Raji (cell line): ENCODE data around the gene KRTAP5-11.

Source experiments
- POLR2A ChIP-seq: IDR thresholded peaks from 2 replicates; pipeline ENCODE4 v1.6.1; 2011; ENCODE audit warnings: low read depth, low read length, control low read depth; ENCODE audit not compliant: insufficient read depth

Gene KRTAP5-11, protein sequence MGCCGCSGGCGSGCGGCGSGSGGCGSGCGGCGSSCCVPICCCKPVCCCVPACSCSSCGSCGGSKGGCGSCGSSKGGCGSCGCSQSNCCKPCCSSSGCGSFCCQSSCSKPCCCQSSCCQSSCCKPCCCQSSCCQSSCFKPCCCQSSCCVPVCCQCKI

DNA sequence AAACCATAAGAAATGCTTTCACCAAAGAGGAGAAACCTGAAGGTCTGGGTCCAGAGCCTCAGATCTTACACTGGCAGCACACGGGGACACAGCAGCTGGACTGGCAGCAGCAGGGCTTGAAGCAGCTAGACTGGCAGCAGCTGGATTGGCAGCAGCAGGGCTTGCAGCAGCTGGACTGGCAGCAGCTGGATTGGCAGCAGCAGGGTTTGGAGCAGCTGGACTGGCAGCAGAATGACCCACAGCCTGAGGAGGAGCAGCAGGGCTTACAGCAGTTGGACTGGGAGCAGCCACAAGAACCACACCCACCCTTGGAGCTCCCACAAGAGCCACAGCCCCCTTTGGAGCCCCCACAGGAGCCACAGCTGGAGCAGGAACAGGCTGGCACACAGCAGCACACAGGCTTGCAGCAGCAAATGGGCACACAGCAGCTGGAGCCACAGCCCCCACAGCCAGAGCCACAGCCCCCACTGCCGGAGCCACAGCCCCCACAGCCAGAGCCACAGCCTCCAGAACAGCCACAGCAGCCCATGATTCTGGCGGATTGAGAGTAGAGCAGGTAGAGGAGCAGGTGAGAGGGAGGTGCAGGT is at the start of gene KRTAP5-11:
Gene KRTAP5-11, minus strand, starts transcription at position 567 of the 587 bp plus-strand sequence. Its CDS starts 38 bp downstream, at position 529.
- no peak for TF ChIP-seq POLR2A

DNA sequence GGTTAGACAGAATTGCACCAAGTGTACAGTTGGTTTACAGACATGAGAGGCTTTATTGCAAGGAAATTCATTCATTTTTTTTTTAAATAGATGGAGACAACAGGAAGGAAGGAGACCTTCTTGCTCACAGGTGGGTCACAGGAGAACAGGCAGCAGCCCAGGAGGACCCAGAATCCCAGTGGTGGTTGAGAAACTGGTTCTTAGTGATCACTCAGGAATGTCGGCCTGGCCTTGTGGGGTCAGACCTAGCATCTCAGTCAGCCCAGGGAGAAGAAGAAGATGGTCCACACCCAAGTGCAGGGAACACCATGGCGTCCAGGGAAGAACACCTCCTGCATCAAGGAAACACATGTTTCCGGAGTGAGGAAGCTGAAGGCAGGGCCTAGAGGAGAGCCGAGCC is 849 bp downstream of the KRTAP5-11 start:
- no peak for TF ChIP-seq POLR2A

DNA sequence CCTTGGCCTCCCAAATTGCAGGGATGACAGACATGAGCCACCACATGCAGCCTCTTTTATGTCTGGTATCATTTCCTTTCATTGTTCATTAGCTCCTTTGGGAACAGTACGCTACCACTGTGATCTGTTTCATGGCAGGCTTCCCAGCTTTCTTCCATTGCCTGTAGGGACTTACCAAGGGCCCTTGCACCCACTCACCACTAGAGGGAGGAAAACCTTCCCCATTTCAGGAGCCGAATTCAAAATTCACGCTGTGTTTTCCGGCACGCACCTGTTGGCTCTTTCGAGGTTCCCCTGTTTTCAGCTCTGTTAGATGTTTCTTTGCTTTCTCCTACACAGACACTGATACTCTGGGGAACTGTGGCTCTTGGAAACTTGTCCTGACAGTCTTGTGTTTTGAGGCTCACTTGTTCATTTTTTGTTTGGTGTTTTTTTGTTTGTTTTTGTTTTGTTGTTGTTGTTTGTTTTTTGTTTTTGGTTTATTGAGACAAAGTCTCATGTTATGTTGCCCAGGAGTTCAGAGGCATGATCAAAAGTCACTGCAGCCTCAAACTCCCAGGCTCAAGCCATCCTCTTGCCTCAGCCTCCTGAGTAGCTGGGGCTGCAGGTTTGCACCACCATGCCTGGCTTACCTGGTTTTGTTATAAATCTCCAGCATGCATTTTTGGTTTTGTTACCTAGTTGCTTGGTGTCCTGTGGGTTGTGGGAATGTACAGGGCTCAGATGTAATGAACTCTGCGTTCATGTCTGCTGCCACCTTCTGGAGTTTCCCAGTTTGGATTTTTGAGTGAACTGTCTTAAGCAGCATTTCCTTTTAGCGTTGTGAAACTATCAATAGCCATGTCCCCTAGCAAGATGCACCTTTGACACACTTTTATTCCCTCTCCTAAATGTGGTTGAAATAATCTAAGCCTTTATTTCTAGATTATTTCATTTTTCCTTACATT is 2.3 kb downstream of the KRTAP5-11 start:
- no peak for TF ChIP-seq POLR2A

DNA sequence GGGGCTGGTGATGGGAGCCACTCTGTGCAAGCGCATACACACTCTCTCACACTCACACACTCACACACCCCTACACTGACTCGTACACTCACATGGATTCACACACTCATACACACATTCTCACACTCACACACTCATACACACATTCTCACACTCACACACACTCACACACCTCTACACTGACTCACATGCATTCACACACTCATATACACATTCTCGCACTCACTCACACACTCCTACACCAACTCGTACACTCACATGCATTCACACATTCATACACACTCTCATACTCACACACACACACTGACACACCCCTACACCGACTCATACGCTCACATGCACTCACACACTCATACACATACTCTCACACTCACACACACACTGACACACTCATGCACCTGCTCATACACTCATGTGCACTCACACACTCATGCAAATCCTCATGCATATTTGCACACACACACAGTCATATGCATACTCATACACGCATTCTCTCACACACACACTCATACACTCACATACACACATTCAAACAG is 5.1 kb downstream of the KRTAP5-11 start:
- no peak for TF ChIP-seq POLR2A

DNA sequence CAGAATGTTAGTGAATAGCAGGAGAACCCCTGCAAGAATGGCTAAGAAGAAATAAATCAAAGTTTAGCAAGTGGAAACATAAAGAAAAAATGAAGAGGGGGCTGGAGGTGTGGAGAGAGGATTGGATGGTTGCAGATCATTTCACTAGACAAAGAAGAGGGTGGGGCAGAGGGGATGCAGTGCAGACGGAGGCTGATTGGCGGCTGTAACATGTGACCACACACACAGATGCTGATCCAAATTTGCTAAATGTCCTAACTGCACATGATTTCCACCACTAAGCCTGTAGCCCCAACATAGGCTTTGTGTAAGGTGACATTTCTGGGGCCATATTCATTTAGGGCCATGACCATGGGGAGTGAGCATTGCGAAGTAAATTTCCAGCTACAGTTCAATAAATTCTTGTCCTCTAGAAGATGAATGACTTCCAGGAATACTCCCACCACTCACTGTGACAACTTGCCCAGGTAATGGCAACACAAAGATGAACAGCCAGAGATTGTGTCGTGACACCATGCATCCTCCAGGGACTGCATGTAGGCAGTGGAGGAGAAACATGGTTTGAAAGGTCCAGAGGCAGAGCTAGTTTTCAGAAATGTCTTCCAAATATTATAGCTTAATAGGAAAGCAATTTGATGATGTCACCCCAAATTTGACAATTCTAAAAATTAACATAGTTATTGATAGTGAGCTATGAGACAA is 6.8 kb downstream of the KRTAP5-11 start:
- no peak for TF ChIP-seq POLR2A

DNA sequence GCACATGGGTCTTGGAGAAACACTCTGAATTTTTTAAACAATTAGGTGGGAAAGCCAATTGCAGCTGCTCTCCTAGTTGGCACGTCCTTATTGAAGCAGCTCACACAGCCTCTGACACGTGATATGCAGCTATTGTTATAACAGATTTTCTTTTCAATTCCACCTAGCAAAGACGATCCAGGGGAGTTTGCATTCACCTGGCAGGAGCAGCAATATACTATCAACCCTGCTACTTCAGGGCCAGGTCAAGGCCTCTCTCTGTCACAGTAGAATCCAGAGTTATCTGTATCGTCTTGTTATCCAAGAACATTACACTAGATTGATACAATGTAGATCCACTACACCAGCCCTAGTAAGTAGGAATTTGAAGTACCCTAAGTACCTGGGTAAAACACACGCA is 8.3 kb downstream of the KRTAP5-11 start:
- TF ChIP-seq POLR2A: no peak

DNA sequence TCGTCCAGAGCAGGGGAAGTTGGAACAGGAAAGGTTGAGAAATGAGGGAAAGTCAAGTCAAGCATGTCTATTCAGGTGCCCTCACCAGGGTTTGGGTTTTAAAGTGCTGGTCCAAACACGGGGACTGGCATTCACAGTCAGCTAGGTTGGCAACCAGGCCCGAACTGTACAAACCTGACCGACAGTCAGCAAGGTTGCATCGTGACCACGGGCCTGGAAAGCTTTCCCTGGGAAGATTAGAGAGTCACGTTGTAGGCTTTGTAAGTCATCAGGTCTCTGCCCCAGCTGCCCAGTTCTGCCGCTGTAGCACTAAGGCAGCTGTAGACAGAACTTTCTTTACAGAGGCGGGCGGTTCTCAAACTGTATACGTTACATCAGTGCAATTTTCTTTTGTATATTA is 9.9 kb downstream of the KRTAP5-11 start:
- TF ChIP-seq POLR2A: no peak

DNA sequence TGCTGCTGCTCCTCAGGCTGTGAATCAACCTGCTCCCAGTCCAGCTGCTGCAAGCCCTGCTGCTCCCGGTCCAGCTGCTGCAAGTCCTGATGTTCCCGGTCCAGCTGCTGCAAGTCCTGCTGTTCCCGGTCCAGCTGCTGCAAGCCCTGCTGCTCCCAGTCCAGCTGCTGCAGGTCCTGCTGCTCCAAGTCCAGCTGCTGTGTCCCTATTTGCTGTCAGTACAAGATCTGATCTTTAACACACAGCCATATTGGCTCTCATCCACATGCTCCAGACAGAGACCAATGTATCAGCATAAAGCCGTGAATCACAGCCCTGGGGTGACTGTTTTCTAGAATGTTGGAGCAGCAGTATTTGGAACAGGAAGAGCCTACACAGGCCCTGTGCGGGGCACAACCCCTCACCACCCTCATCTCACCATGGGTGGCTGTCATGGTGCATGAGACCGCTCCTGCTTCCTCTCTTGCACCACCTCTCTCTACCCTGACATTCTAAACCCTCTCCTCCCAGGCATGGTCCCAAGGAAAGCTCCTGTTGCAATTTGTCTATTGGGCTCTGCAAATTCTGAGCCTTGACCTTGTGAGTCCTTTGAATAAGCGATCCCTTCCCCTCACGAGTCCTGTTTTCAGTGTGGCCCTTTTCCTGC is 13.8 kb downstream of the KRTAP5-11 start:
- no peak for TF ChIP-seq POLR2A

DNA sequence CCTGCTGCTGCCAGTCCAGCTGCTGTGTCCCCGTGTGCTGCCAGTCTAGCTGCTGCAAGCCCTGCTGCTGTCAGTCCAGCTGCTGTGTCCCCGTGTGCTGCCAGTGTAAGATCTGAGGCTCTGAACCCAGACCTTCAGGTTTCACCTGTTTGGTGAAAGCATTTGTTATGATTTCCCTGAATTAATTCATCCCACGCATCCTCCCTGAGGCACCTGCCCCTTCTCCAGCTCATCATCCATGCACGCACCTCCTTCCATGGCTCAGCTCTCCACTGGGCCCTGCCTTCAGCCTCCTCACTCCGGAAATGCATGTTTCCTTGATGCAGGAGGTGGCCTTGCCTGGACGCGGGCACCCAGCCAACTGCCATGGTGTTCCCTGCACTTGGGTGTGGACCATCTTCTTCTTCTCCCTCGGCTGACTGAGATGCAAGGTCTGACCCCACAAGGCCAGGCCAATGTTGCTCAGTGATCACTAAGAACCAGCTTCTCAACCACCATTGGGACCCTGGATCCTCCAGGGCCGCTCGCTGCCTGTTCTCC is 16.5 kb downstream of the KRTAP5-11 start:
- no peak for TF ChIP-seq POLR2A

DNA sequence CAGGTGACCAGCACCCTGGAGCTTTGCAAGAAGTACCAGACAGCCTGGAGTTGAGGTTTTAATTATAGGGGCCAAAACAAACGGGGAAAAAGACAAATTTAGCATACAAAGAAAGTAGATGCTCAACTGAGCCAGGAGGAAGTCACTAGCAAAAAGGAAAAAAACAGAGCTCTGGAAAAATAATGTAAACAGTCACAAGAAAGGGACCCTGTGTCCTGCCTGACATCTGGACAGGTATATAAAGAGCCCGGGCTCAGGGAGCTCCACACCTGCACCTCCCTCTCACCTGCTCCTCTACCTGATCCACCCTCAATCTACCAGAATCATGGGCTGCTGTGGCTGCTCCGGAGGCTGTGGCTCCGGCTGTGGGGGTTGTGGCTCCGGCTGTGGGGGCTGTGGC is 17.4 kb downstream of the KRTAP5-11 start, which contains the start of gene KRTAP5-10:
Gene KRTAP5-10, plus strand, starts transcription at position 301 of the 400 bp plus-strand sequence. Its CDS starts 25 bp downstream, at position 326.
- TF ChIP-seq POLR2A: no peak

DNA sequence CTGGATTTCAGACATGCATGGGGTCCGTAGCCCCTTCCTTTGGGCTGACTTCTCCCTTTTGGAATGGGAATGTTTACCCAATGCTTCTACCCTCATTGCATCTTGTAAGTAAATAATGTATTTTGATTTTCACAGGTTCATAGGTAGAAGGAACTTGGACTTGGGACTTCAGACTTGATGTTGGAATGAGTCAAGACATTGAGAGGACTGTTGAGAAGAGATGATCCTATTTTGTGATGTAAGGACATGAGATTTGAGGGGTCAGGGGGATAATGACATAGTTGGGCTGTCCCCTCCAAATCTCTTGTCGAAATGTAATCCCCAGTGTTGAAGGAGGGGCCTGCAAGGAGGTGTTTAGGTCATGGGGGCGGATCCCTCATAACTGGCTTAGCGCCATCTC is 18.2 kb downstream of the KRTAP5-11 start:
- no peak for TF ChIP-seq POLR2A

DNA sequence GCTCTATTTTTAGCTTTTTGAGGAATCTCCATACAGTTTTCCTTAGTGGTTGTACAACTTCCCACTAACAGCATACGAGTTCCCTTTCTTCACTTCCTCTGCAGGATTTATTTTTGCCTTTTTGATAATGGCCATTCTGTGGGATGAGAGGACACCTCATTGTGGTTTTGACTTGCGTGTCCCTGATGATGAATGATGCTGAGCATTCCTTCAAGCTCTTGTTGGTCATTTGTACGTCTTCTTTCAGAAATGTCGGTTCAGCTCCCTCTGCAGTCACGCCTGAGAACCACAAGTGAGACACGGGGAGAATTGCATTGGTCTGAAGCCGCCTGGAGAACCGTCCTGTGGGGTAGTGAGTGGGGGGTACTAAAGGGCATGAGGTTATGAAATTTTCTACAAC is 19.3 kb downstream of the KRTAP5-11 start:
- TF ChIP-seq POLR2A: no peak

DNA sequence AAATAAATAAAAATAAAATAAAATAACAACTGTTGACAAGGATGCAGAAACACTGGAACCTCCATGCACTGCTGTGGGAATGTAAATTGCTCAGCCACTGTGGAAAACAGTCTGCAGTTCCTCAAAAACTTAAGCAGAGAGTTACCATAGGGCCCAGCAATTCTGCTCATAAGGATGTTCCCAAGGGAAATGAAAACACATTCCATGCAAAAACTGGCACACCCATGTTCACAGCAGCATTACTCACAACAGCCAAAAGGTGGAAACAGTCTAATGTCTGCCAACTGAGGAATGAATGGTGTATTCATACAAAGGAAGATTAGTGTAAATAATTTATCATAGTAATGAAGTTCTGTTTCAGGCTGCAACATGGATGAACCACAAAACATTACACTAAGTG is 20.6 kb downstream of the KRTAP5-11 start:
- no peak for TF ChIP-seq POLR2A

DNA sequence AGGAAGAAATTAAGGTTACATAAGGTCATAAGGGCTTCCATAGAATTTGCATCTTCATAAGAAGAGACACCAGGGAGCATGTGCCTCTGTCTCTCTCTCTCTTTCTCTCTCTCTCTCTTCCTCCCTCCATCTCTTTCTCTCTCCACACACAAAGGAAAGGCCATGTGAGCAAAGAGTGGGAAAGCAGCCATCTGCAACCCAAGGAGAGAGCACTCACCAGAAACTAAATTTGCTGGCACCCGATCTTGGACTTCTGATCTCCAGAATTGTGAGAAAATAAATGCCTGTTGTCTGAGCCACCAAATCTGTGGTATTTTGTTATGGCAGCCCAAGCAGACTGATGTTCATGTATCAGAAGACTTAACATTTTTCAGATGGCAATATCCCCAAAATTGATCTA is 23.7 kb downstream of the KRTAP5-11 start:
- TF ChIP-seq POLR2A: no peak
